Upper lobe of left lung (tissue), 6 donors: ENCODE results near the gene UBE2B. TPM values are rescaled to one million over a fixed set of nuclear protein-coding genes. Genes with fewer than 3 reads are reported as not detected.

Source experiments
- ATAC-seq, 2 donors: fragments of 200-7000 bp; cut with Tn5 transposase; one replicate each; pipeline ENCODE4 v1.9.1; 2022; ENCODE audit warnings: mild to moderate bottlenecking in 2 of 2, moderate library complexity in 2 of 2; ENCODE audit not compliant: low FRiP score in 2 of 2
- DNase-seq, 2 donors: peaks; one replicate each; pipeline ENCODE4 v3.0.0-alpha.2; 2019 to 2020
- H3K27ac ChIP-seq, 4 donors: fragments of 200-600 bp; sonication (generic); one replicate each; pipeline ENCODE4 v1.5.1; 2016 to 2019
- H3K27me3 ChIP-seq, 4 donors: fragments of 200-600 bp; sonication (generic); one replicate each; pipeline ENCODE4 v1.5.1; 2017 to 2019
- H3K36me3 ChIP-seq, 4 donors: fragments of 200-600 bp; sonication (generic); one replicate each; pipeline ENCODE4 v1.5.1; 2016 to 2019
- H3K4me1 ChIP-seq, 4 donors: fragments of 200-600 bp; sonication (generic); one replicate each; pipeline ENCODE4 v1.5.1; 2018 to 2019
- H3K4me3 ChIP-seq, 4 donors: fragments of 200-600 bp; sonication (generic); one replicate each; pipeline ENCODE4 v1.5.1; 2017 to 2019; ENCODE audit warnings: mild to moderate bottlenecking in 2 of 4, moderate library complexity in 1 of 4
- H3K9me3 ChIP-seq, 4 donors: fragments of 200-600 bp; sonication (generic); one replicate each; pipeline ENCODE4 v1.5.1; 2018 to 2019
- CTCF ChIP-seq, 6 experiments: fragments of 450-650 bp in 4 of 6; fragments of 200-600 bp in 2 of 6; sonication (generic) in 2 of 6; IDR thresholded peaks; one replicate each; pipeline ENCODE4 v1.5.1; 2016 to 2019; ENCODE audit warnings: antibody characterized with exemption in 6 of 6
- EP300 ChIP-seq, 4 donors: sonication (generic); formaldehyde crosslinking; IDR thresholded peaks; one replicate each; pipeline ENCODE4 v1.5.1; 2017; ENCODE audit warnings: antibody characterized with exemption in 4 of 4, control low read depth in 2 of 4
- POLR2A ChIP-seq, 4 donors: fragments of 450-650 bp; IDR thresholded peaks; one replicate each; pipeline ENCODE4 v1.5.1; 2016 to 2017; ENCODE audit warnings: antibody characterized with exemption in 4 of 4, mild to moderate bottlenecking in 2 of 4
- POLR2AphosphoS5 ChIP-seq, 2 donors: sonication (generic); formaldehyde crosslinking; IDR thresholded peaks; one replicate each; pipeline ENCODE4 v1.5.1; 2017; ENCODE audit warnings: antibody characterized with exemption in 2 of 2
- WGBS, 2 donors: methylation state at CpG; one replicate each; pipeline ENCODE4 v1.1.5; 2017 to 2018; 5-methylcytosine and 5-hydroxymethylcytosine counted together
- total RNA-seq, 6 donors: library from RNA; depleted of rRNA in 4 of 6; stranded (reverse); fragments of >200 nt in 4 of 6; gene quantifications; one replicate each; pipeline versions ENCODE4 v1.1.0 to v1.2.1, GENCODE V29; 2016 to 2021
- donor health status: DM: no; HTN: no; CAD: no; lungs with moderate emphysema.
- donor health status: DM: no; HTN: yes; CAD: no; lungs with severe emphysema.

UBE2B gene
- total RNA-seq, 6 donors from 2014 or later: 34.6 to 146 (median 70.7) TPM

- DNase-seq: no peak
- TF ChIP-seq POLR2A (IDR thresholded peaks at IDR 0.05): no peak
- ATAC-seq: no peak
- H3K36me3 ChIP-seq: no peaks in the 10 kb centered on the region
- WGBS, 2 donors: 76 to 77% methylated on average over 14 of the region's 14 CpGs
- no peaks in the 10 kb centered on the region for H3K27me3 ChIP-seq
- no peak overlapping the region for H3K4me3 ChIP-seq
- no peaks in the 10 kb centered on the region for H3K9me3 ChIP-seq
- no peak overlapping the region for H3K27ac ChIP-seq
- H3K4me1 ChIP-seq: peaks cover 18 to 19% (median 19%) of the 10 kb centered on the region in 4 donors
Measured at GRCh38 chr5:134432677-134433359, 61.4 kb downstream of the UBE2B start.

DNA sequence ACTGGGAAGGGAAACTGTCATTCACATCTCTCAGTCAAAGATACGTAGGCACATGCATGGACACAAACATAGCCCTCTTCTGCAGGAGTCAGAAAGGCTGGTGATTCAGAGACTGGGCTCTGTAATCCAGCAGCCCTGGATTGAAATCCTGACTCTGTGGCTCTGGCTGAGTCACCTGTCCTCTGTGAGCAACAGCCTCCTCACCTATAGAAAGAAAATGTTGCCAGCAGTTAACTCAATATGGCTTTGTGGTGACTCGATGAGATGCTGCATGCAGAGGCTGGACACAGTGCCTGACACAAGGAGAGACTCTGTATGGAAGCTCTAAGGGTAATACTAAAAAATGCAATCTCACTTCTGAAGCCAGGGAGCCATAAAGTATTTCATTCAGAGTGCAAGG lies 64.2 kb downstream of the UBE2B start:
- H3K27ac ChIP-seq: no peak overlapping the region
- ATAC-seq: no peak
- H3K9me3 ChIP-seq: no peaks in the 10 kb centered on the region
- DNase-seq: no peak
- WGBS, 2 donors: 90 to 97% methylated on average over 2 of the region's 2 CpGs
- no peaks in the 10 kb centered on the region for H3K27me3 ChIP-seq
- TF ChIP-seq CTCF (IDR thresholded peaks at IDR 0.05) (no peak), EP300 (IDR thresholded peaks at IDR 0.05) (no peak), POLR2AphosphoS5 (IDR thresholded peaks at IDR 0.05) (no peak), POLR2A (IDR thresholded peaks at IDR 0.05) (no peak)
- no peaks in the 10 kb centered on the region for H3K36me3 ChIP-seq
- peaks cover 39 to 43% (median 39%) of the 10 kb centered on the region in 4 donors for H3K4me1 ChIP-seq
- H3K4me3 ChIP-seq: no peak overlapping the region

- H3K4me1 ChIP-seq: peaks cover 39 to 44% (median 39%) of the 10 kb centered on the region in 4 donors
- TF ChIP-seq POLR2A (IDR thresholded peaks at IDR 0.05) (no peak), CTCF (IDR thresholded peaks at IDR 0.05) (no peak), POLR2AphosphoS5 (IDR thresholded peaks at IDR 0.05) (peak; percentile 47 to 67), EP300 (IDR thresholded peaks at IDR 0.05) (peak in 3 of 4 donors; percentile 10 to 58 (median 50))
- 7 to 8% methylated on average over 12 to 20 of the region's 20 CpGs for WGBS, 2 donors
- H3K27ac ChIP-seq: peak overlapping the region; percentile 78 to 84 (median 80)
- H3K4me3 ChIP-seq: peak overlapping the region in 3 of 4 donors; percentile 9 to 22 (median 17)
- no peaks in the 10 kb centered on the region for H3K36me3 ChIP-seq
- peak; percentile 78 to 91 for DNase-seq
- H3K9me3 ChIP-seq: no peaks in the 10 kb centered on the region
- H3K27me3 ChIP-seq: no peaks in the 10 kb centered on the region
- ATAC-seq: peak; percentile 78 to 92
Measured at GRCh38 chr5:134436523-134437339, 65.4 kb downstream of the UBE2B start.

DNA sequence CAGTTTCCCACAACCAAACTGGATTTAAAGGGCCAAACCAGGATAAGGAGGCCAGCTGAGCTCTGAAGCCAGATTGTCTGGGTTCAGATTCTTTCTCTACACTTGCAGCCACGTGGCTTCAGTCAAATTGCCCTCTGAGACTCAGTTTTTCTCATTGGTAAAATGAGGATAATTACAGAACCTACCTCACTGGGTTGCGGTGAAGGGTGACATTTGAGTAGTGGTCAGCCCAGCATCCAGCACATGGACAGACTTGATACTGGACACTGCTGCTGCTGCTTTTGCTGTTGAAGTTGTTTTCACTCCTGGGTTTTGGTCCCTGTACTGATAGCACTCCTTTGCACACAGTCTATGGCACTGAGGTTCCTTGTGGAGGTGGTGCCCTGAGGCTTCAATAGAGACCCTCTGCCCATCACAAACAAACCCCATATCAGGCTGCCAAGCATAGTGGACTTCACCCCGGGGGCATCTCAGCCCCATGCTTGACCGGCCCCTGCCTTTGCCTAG lies 66.0 kb downstream of the UBE2B start:
- Histone ChIP-seq H3K4me1 (peaks cover 39 to 44% (median 39%) of the 10 kb centered on the region in 4 donors), H3K9me3 (no peaks in the 10 kb centered on the region), H3K4me3 (no peak overlapping the region), H3K27me3 (no peaks in the 10 kb centered on the region), H3K27ac (peak overlapping the region; percentile 78 to 84 (median 80)), H3K36me3 (no peaks in the 10 kb centered on the region)
- WGBS, 2 donors: 88 to 90% methylated on average over 4 of the region's 4 CpGs
- no peak for ATAC-seq
- no peak for DNase-seq
- TF ChIP-seq EP300 (IDR thresholded peaks at IDR 0.05): no peak
- no peak for TF ChIP-seq CTCF (IDR thresholded peaks at IDR 0.05)
- no peak for TF ChIP-seq POLR2AphosphoS5 (IDR thresholded peaks at IDR 0.05)

- DNase-seq: no peak
- peaks cover 39 to 44% (median 39%) of the 10 kb centered on the region in 4 donors for H3K4me1 ChIP-seq
- WGBS, 2 donors: 79 to 80% methylated on average over 6 of the region's 7 CpGs
Measured at GRCh38 chr5:134437847-134438581, 66.6 kb downstream of the UBE2B start.

More at GRCh38 chr5:134437847-134438581, 66.6 kb downstream of the UBE2B start:
- H3K27me3 ChIP-seq: no peaks in the 10 kb centered on the region
- TF ChIP-seq POLR2AphosphoS5 (IDR thresholded peaks at IDR 0.05) (no peak), POLR2A (IDR thresholded peaks at IDR 0.05) (no peak), EP300 (IDR thresholded peaks at IDR 0.05) (no peak), CTCF (IDR thresholded peaks at IDR 0.05) (no peak)
- peak in 1 of 2 donors; percentile 47 for ATAC-seq
- no peak overlapping the region for H3K4me3 ChIP-seq
- no peaks in the 10 kb centered on the region for H3K36me3 ChIP-seq
- no peaks in the 10 kb centered on the region for H3K9me3 ChIP-seq
- peak overlapping the region; percentile 78 to 84 (median 80) for H3K27ac ChIP-seq
